ENCODE measurements around the gene OR1D5.

- TF ChIP-seq CTCF (conservative IDR thresholded peaks at IDR 0.05; ENCODE audit: low read length) (no peak), EZH2phosphoT487 (IDR thresholded peaks at IDR 0.05; ENCODE audit: borderline replicate concordance) (no peak)
Observed at GRCh38 chr17:3015890-3016289, 47.5 kb downstream of the OR1D5 start.

Data from Loucy (cell line).